GM23248 (cell line): Measurements from ENCODE around the gene PCBP3. TPM values are rescaled to one million over a fixed set of nuclear protein-coding genes. Genes with fewer than 3 reads are reported as not detected.

Experiments used
- DNase-seq: peaks from one replicate; pipeline ENCODE4 v3.0.0-alpha.2; 2015
- H2AFZ ChIP-seq: fragments of 200-600 bp; sonication (generic); 2 replicates; pipeline ENCODE4 v1.6.1; 2016; ENCODE audit warnings: antibody characterized with exemption
- H3F3A ChIP-seq: fragments of 200-600 bp; sonication (generic); 2 replicates; pipeline ENCODE4 v1.6.1; 2016; ENCODE audit warnings: mild to moderate bottlenecking, antibody characterized with exemption, mixed run types; ENCODE audit not compliant: insufficient read depth
- H3K27ac ChIP-seq: fragments of 200-600 bp; sonication (generic); 2 replicates; pipeline ENCODE4 v1.5.1; 2016; ENCODE audit warnings: mild to moderate bottlenecking
- H3K27me3 ChIP-seq: fragments of 200-600 bp; sonication (generic); replicated peaks from 2 replicates; pipeline ENCODE4 v1.6.1; 2016; ENCODE audit warnings: mild to moderate bottlenecking; ENCODE audit not compliant: insufficient read depth
- H3K36me3 ChIP-seq: fragments of 200-600 bp; sonication (generic); 2 replicates; pipeline ENCODE4 v1.6.1; 2016; ENCODE audit warnings: low read depth, mild to moderate bottlenecking
- H3K4me1 ChIP-seq: fragments of 200-600 bp; sonication (generic); 2 replicates; pipeline ENCODE4 v1.6.1; 2016; ENCODE audit warnings: mild to moderate bottlenecking; ENCODE audit not compliant: insufficient read depth
- H3K4me2 ChIP-seq: fragments of 200-600 bp; sonication (generic); one replicate; pipeline ENCODE4 v1.6.1; 2016; ENCODE audit warnings: mild to moderate bottlenecking; ENCODE audit not compliant: unreplicated experiment
- H3K4me3 ChIP-seq: fragments of 200-600 bp; sonication (generic); 2 replicates; pipeline ENCODE4 v1.5.1; 2016; ENCODE audit warnings: mild to moderate bottlenecking
- H3K79me2 ChIP-seq: fragments of 200-600 bp; sonication (generic); 2 replicates; pipeline ENCODE4 v1.6.1; 2016; ENCODE audit warnings: mild to moderate bottlenecking; ENCODE audit not compliant: insufficient read depth
- H3K9ac ChIP-seq: fragments of 200-600 bp; sonication (generic); 2 replicates; pipeline ENCODE4 v1.6.1; 2016; ENCODE audit warnings: mild to moderate bottlenecking
- H3K9me2 ChIP-seq: fragments of 200-600 bp; sonication (generic); 2 replicates; pipeline ENCODE4 v1.6.1; 2016; ENCODE audit warnings: mixed run types, mild to moderate bottlenecking, moderate library complexity; ENCODE audit not compliant: insufficient read depth
- H3K9me3 ChIP-seq: fragments of 200-600 bp; sonication (generic); one replicate; pipeline ENCODE4 v1.6.1; 2017; ENCODE audit warnings: low read depth
- H4K20me1 ChIP-seq: fragments of 200-600 bp; sonication (generic); 2 replicates; pipeline ENCODE4 v1.6.0; 2016; ENCODE audit not compliant: insufficient read depth
- EZH2 ChIP-seq: fragments of 200-600 bp; sonication (generic); IDR thresholded peaks from 2 replicates; pipeline ENCODE4 v1.6.1; 2018; ENCODE audit warnings: antibody characterized with exemption, mild to moderate bottlenecking; ENCODE audit not compliant: insufficient read depth, poor library complexity, severe bottlenecking
- EZH2phosphoT487 ChIP-seq: fragments of 200-600 bp; sonication (generic); IDR thresholded peaks from 2 replicates; pipeline ENCODE4 v1.6.1; 2018; ENCODE audit warnings: antibody characterized with exemption, moderate library complexity, mild to moderate bottlenecking, low read depth; ENCODE audit not compliant: insufficient read depth
- WGBS, 2 experiments: methylation state at CpG; one replicate each; pipeline ENCODE4 v1.1.6; 2015 to 2017; ENCODE audit warnings: low lambda C conversion rate in 2 of 2, low coverage in 1 of 2; ENCODE audit errors: missing lambda C conversion rate in 2 of 2; 5-methylcytosine and 5-hydroxymethylcytosine counted together
- in situ Hi-C: fragments of 300-500 bp; cut with MboI; formaldehyde crosslinking; loops from 2 replicates; pipeline ENCODE4 v1.15.0; 2020
- polyA plus RNA-seq: library from polyadenylated mRNA; unstranded; fragments of >200 nt; fragmentation: Nextera tagmentation; extraction: Ambion mirVana; gene quantifications from 2 replicates; pipeline ENCODE4 v1.2.1, GENCODE V29; 2016
- total RNA-seq: library from RNA; depleted of rRNA; stranded (reverse); fragments of >200 nt; shearing (Covaris generic); gene quantifications from 2 replicates; pipeline ENCODE4 v1.2.3, GENCODE V29; 2014

The PCBP3 gene
- total and polyA plus RNA-seq, 2 experiments from 2014 or later = 0.32 to 1.3 TPM

DNA sequence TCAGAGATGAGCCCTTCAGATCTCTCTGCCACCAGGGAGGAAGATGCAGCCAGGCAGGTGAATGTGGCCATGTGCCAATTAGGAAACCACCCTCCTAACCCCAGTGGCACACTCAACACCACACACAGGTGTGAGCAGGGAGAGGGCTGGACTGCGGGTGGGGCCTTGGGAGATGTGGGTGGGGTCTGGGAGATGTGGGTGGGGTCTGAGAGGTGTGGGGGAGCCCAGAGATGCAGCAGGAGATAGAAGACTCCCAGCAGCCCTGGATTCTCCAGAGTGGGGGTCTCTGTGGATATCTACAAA is 294.9 kb downstream of the PCBP3 start:
- Histone ChIP-seq H3K4me3 (no peak overlapping the region), H3K36me3 (no peaks in the 10 kb centered on the region), H3K9me2 (no peaks in the 10 kb centered on the region), H3K9me3 (no peaks in the 10 kb centered on the region), H3K9ac (no peak overlapping the region), H3K4me1 (no peaks in the 10 kb centered on the region), H3K27ac (no peak overlapping the region), H3F3A (no peaks in the 10 kb centered on the region), H3K27me3 (no peaks in the 10 kb centered on the region), H2AFZ (no peak overlapping the region), H4K20me1 (no peaks in the 10 kb centered on the region), H3K4me2 (no peak overlapping the region), H3K79me2 (no peaks in the 10 kb centered on the region)
- no peak for DNase-seq
- WGBS, 2 experiments = 55 to 57% methylated on average over 1 of the region's 1 CpG
- TF ChIP-seq EZH2 = no peak
- no peak for TF ChIP-seq EZH2phosphoT487
- in situ Hi-C loops = no loop called here

DNA sequence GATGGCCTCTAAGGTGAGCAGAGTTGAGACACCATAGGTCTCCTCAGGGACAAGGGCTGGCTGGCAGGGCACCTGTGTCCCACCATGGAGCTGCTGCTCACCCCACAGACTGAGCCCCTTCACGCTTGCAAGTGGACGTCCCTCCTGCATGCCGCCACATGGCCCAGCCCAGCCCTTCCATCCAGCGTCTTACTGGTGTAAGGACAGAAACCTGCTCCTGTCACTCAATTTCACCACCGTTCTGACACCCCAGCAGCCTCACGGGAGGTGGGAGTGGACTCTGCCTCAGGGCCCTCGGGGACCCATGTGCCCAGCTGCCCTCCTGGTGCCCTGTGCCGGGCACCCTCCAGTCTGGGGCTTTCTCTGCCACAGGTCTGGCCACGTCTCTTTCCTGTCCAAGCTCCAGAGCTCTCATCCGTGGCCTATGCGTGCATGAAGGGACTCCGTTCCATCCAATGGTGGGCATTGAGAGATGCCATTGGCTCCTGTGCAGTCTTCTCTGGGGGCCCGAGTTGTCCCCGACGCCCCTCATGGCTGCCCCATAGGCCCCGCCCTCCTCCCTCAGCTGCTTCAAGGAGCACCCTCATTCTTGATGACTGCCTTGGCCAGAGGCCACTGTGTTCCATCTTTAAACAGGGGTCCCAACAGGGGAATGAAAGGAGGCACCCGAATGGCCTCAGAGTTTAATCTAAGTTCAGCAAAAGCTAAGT is 295.4 kb downstream of the PCBP3 start:
- 77 to 81% methylated on average over 16 to 17 of the region's 17 CpGs for WGBS, 2 experiments
- in situ Hi-C loops = no loop called here
- no peaks in the 10 kb centered on the region for H3K79me2 ChIP-seq
- H3K9me2 ChIP-seq = no peaks in the 10 kb centered on the region
- H3K9me3 ChIP-seq = no peaks in the 10 kb centered on the region
- no peak overlapping the region for H3K4me2 ChIP-seq
- H3K4me3 ChIP-seq = no peak overlapping the region
- no peak overlapping the region for H3K27ac ChIP-seq
- no peak overlapping the region for H3K9ac ChIP-seq
- no peaks in the 10 kb centered on the region for H4K20me1 ChIP-seq
- H2AFZ ChIP-seq = no peak overlapping the region
- no peaks in the 10 kb centered on the region for H3K36me3 ChIP-seq
- H3F3A ChIP-seq = no peaks in the 10 kb centered on the region
- no peak for DNase-seq
- H3K4me1 ChIP-seq = no peaks in the 10 kb centered on the region
- no peaks in the 10 kb centered on the region for H3K27me3 ChIP-seq
- TF ChIP-seq EZH2 (no peak), EZH2phosphoT487 (no peak)

DNA sequence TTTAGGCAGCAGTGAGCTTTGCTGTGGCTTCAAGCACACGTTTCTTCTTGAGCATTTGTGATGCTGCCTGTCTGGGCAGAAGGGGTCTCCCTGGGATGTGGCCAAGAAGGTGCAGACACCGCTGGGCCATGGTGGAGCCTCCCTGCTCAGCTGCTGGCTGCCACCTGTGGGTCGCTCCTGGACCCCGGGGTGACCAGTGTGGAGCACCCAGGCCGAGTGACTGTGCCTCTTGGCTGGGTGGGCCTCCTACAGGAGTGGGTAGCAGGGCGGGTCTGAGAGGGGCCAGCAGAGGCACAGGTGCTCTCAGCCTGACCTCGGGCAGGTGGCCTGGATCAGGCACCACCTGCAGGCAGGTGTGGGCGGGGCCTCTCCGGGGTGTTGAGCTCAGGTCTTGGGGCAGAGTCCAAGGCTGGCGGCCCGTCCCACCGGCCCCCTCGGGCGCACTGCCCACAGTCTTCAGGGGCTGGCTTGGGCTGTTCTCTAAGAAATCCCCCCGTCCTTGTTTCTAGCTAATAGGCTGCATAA is 296.1 kb downstream of the PCBP3 start:
- H3K9ac ChIP-seq = no peak overlapping the region
- no peaks in the 10 kb centered on the region for H3K9me2 ChIP-seq
- WGBS, 2 experiments = 85 to 86% methylated on average over 13 to 15 of the region's 15 CpGs
- DNase-seq = no peak
- no peaks in the 10 kb centered on the region for H3K4me1 ChIP-seq
- H3K9me3 ChIP-seq = no peaks in the 10 kb centered on the region
- no peaks in the 10 kb centered on the region for H3K79me2 ChIP-seq
- no peak overlapping the region for H3K4me2 ChIP-seq
- no peaks in the 10 kb centered on the region for H3K36me3 ChIP-seq
- no peaks in the 10 kb centered on the region for H4K20me1 ChIP-seq
- H3K27ac ChIP-seq = no peak overlapping the region
- no peak overlapping the region for H3K4me3 ChIP-seq
- in situ Hi-C loops = no loop called here
- H3K27me3 ChIP-seq = no peaks in the 10 kb centered on the region
- no peak for TF ChIP-seq EZH2
- no peak for TF ChIP-seq EZH2phosphoT487
- no peaks in the 10 kb centered on the region for H3F3A ChIP-seq
- H2AFZ ChIP-seq = no peak overlapping the region

DNA sequence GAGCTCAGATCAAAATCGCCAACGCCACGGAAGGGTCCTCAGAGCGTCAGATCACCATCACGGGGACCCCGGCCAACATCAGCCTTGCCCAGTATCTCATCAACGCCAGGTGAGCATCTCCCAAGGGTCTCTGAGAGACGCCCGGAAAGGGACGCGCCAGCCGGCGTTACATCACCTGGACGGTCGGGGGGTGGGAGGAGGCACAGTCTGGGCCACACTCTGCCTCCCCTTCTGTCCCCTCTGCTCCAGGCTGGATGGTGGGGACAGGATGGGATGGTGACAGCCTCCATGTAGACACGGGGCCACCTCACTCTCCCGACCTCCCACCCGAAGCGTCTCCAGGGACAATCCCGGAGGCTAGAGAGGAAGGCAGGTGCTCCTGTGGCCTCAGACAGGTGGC is 296.6 kb downstream of the PCBP3 start:
- Histone ChIP-seq H3K9me3 (no peaks in the 10 kb centered on the region), H3K9me2 (no peaks in the 10 kb centered on the region), H3K4me2 (no peak overlapping the region), H3K27ac (no peak overlapping the region), H3K4me1 (no peaks in the 10 kb centered on the region), H3K9ac (no peak overlapping the region), H2AFZ (no peak overlapping the region), H3K36me3 (no peaks in the 10 kb centered on the region), H4K20me1 (no peaks in the 10 kb centered on the region), H3K27me3 (no peaks in the 10 kb centered on the region), H3F3A (no peaks in the 10 kb centered on the region), H3K4me3 (no peak overlapping the region), H3K79me2 (no peaks in the 10 kb centered on the region)
- no peak for DNase-seq
- TF ChIP-seq EZH2phosphoT487 = no peak
- TF ChIP-seq EZH2 = no peak
- 92 to 94% methylated on average over 20 of the region's 20 CpGs for WGBS, 2 experiments
- in situ Hi-C loops = no loop called here
